NK-92 (cell line): ENCODE measurements around the gene NCR3LG1.

Source experiments
- DNase-seq: peaks from one replicate; lab custom pipeline; 2025; ENCODE audit not compliant: unreplicated experiment; lab: John Stamatoyannopoulos, UW

Gene NCR3LG1

GRCh38 chr11:17392872-17393271, 41.3 kb downstream of the NCR3LG1 start:
- DNase-seq, result no peak

- DNase-seq, result no peak
Measured at GRCh38 chr11:17393472-17393871, 41.9 kb downstream of the NCR3LG1 start.

GRCh38 chr11:17394743-17395390, 43.3 kb downstream of the NCR3LG1 start:
- DNase-seq, result no peak

- DNase-seq, result no peak
Measured at GRCh38 chr11:17395554-17395961, 44.0 kb downstream of the NCR3LG1 start.

DNA sequence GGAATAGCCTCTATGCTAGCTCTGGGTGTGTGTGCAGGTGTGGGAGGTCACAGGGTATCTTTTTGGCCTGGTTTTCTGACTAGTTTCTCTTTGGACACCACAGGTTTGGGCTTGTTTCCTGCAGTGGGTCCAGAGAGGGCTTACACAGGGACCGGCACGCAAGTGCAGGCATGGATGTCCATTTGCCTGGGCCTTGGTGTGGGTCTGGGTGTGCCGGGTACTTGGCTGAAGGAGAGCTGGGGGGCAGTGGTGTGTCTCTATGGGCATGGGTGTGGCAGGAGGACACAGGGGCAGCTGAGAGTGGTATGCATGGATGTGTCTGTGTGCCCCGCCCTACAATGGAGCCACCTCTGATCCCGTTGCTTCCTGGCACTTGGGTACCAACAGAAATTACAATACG, 44.4 kb downstream of the NCR3LG1 start:
- DNase-seq, result no peak

DNA sequence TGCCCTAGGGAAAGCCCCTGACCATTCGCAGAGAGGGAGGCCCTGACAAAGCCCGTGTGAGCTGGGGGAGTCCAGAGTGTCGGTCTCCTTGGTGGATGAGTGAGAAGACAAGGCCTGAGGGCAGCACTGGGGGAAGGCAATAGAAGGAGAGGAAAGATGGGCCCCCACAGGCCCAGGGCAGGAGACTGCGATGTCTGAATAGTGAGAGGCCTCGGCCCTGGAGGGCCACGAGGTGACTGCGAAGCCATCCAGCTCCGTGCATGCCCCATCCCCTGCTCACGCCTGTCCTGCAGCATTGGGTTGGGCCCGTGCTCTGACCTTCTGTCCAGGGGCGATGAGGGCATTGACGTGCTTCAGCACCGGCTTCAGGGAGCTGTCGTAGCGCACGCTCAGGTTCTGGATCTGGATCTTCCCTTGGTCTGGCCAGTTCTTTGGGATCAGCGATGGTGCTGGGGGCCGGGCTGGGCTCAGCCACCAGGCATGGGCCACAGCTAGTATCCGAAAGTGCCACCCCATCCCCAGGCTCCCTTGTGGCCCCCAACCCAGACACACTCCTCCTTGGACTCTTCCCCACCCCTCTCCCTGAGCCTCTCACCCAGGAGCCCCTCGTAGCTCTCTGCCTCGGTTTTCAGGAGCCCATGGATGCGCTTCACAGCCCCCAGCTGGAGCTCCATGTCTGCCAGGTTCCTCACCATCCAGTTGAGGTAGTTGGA, 45.2 kb downstream of the NCR3LG1 start:
- no peak for DNase-seq

DNA sequence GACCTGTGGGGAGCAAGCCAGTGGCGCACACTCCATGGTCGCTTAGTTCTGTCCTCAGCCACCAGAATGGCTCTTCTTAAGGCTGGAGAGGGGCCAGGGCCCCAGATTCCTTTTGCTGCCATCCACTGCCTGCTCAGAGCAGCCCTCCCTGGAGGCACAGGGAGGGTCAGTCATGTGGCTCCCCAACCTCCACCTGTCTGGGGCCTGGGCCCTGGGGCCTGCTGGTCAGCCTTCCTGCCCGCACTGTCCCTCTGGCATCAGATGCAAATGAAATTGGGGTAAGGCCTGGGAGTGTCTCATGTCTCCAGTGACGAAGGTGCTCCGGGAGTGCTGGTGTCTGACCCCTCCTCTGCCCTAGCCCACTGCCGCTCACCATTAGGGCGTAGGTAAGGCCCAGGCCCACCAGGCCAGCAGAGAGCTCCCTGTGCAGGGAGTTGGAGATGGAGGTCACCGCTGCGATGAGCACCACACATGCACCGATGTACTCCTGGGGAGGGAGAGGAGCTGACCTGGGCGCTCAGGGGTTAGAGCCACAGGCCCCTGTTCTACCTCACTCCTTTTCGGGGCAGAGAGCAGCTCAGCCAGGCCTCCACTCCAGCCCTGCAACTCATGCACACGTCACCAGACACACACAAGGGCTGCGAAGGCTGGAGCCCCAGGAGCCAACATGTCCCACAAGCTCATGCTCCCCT, 45.9 kb downstream of the NCR3LG1 start:
- DNase-seq, result no peak

GRCh38 chr11:17399236-17399635, 47.6 kb downstream of the NCR3LG1 start:
- no peak for DNase-seq

- DNase-seq, result no peak
Measured at GRCh38 chr11:17400048-17400775, 48.6 kb downstream of the NCR3LG1 start.

- DNase-seq, result no peak
Measured at GRCh38 chr11:17401316-17401715, 49.7 kb downstream of the NCR3LG1 start.

DNA sequence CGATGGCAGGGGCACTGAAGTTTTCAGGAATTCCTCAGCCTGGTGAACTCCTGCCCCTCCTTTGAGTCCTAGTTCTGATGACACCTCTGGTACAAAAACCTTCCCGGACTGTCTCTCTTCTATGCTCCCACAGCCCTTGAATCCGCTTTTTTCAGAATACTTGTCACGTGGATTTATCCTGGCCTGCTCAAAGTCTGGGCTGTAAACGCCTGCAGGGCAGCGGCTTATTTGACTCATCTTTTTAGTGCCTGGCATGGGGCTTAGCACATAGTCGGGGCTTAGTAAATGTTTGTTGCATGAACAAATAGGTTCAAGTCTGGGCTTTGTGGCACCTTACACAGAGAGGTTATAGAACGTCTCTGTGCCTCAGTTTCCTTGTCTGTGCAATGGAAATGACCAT, 50.2 kb downstream of the NCR3LG1 start:
- no peak for DNase-seq

- DNase-seq, result no peak
Measured at GRCh38 chr11:17402486-17402885, 50.9 kb downstream of the NCR3LG1 start.

DNA sequence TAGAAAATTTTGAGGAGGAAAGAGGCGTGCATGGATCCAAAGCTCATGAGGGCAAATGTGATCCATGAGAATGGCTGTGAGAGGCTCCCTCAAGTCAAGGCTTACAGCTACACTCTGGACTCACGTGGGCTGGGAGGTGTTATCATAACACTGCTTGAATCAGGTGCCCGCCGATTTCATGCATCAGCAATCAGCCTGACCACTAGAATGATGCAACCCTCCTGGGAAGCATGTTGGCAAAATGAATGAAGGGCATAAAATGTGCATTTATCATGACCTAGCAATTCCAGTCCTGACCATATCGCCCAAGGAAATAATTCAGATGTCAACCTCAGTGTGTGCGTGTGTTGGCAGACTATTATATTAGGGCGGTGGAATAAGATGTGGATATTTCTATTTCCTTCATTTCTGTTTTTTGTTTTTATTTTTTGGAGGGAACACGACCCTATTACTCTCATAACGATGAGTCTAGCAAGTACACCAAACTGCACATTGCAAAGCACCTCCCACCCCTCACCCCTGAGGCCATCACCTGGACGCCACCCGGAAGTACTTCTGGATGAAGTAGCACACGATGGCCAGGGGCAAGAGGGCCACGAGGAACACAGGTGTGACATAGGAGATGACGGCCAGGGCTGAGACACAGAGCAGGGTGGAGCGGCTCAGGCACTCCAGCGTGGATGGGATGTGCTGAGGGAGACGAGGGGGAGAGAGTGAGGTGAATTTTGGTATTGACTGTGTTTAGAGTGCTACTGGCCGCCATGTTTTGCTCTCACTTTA, 52.6 kb downstream of the NCR3LG1 start:
- DNase-seq, result no peak

- no peak for DNase-seq
Measured at GRCh38 chr11:17405232-17406005, 53.8 kb downstream of the NCR3LG1 start.

DNA sequence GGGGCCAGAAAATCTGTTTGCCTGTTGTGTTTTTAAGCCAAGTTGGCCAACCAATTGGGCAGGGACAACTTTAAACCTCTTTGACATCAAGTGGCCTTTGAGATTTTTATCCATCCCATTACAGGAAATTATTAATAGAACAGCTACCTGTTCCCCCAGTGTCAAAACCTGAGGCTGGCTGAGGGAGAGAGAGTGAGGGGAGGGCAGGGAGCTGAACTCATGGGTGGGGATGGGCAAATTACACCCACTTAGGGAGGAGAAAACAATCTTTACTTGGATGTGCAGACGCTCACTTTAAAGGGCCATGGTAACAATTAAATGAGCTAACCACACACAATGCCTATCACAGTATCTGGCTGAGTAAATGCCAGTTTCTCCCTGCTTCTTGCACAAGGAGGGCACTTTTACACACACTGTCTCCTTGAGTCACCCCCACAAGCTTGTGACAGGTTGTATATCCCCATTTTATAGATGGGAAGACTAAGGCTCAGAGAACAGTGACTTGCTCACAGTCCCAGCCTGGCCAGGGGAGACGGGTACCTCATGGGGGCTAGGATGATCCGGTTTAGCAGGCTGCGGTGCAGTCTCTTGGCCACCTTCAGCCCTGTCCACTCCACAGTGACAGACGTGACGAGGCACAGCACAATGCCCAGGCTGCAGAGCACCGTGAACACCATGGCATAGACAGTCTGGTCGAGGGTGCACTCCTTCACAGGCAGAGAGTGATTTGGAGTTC, 54.6 kb downstream of the NCR3LG1 start:
- no peak for DNase-seq

- no peak for DNase-seq
Measured at GRCh38 chr11:17406818-17407149, 55.2 kb downstream of the NCR3LG1 start.

- DNase-seq, result no peak
Measured at GRCh38 chr11:17407575-17407974, 56.0 kb downstream of the NCR3LG1 start.

DNA sequence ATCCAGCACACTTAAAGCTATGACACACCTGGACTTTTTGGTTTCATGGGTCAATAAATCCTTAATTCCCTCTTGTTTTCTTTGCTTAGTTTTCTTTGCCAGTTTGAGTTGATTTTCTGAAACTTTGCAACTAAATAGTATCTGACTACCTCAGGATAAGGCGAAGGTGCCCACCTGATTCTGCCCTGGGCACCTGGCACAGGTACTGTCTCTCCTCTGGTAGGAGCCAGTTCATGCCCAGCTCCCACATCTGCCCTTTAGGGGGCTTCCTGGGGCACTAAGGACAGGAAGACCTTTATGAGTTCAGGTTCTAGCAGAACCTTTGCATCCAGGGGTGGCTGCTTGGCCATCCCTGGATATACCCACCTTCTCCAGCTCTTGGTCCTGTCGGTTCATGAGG, 56.4 kb downstream of the NCR3LG1 start:
- DNase-seq, result no peak

- DNase-seq, result no peak
Measured at GRCh38 chr11:17408641-17409040, 57.0 kb downstream of the NCR3LG1 start.
